NB4 (cell line): ENCODE data around the gene ASNSD1.
"Not testable (repeated sequence)": the region's sequence is repeated elsewhere in the genome, so short reads cannot be mapped to it uniquely, and the experiment has no call there.

Experiments used
- DNase-seq: peaks from one replicate; pipeline ENCODE4 v3.0.0; 2010; ENCODE audit warnings: low read depth
- H3K4me3 ChIP-seq: one replicate; pipeline ENCODE4 v1.5.1; 2011; ENCODE audit warnings: mild to moderate bottlenecking, low read depth, low read length, moderate library complexity
- MYC ChIP-seq: IDR thresholded peaks from 2 replicates; pipeline ENCODE4 v1.6.1; 2011; ENCODE audit warnings: low read depth, low read length
- POLR2A ChIP-seq: IDR thresholded peaks from 2 replicates; pipeline ENCODE4 v1.6.1; 2011; ENCODE audit warnings: mild to moderate bottlenecking; ENCODE audit not compliant: insufficient read length; ENCODE audit errors: extremely low read depth
- TF ChIP-seq, protein P1 (sequence below): IDR thresholded peaks from 2 replicates; pipeline ENCODE4 v1.6.1; 2011; ENCODE audit warnings: low read depth, low read length
- TF ChIP-seq, protein P2 (sequence below): IDR thresholded peaks from one replicate; pipeline ENCODE4 v1.5.1; 2012; ENCODE audit warnings: low read depth, low read length

Gene ASNSD1

DNA sequence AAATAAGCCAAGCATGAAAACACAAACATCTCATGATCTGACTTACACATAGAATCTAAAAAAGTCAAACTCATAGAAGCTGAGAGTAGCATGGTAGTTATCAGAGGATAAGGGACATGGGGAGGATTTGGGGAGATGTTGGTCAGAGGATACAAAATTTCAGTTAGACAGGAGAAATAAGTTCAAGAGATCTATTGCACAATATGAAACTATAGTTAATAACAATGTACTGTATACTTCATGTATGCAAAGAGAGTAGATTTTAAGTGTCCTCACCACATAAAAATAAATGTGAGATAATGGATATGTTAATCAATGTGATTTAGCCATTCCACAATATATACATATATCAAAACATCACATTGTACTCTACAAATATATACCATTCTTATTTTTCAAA, 10.0 kb upstream of the ASNSD1 start:
- TF ChIP-seq, protein P1, sequence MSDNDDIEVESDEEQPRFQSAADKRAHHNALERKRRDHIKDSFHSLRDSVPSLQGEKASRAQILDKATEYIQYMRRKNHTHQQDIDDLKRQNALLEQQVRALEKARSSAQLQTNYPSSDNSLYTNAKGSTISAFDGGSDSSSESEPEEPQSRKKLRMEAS, result no peak
- TF ChIP-seq, protein P2, sequence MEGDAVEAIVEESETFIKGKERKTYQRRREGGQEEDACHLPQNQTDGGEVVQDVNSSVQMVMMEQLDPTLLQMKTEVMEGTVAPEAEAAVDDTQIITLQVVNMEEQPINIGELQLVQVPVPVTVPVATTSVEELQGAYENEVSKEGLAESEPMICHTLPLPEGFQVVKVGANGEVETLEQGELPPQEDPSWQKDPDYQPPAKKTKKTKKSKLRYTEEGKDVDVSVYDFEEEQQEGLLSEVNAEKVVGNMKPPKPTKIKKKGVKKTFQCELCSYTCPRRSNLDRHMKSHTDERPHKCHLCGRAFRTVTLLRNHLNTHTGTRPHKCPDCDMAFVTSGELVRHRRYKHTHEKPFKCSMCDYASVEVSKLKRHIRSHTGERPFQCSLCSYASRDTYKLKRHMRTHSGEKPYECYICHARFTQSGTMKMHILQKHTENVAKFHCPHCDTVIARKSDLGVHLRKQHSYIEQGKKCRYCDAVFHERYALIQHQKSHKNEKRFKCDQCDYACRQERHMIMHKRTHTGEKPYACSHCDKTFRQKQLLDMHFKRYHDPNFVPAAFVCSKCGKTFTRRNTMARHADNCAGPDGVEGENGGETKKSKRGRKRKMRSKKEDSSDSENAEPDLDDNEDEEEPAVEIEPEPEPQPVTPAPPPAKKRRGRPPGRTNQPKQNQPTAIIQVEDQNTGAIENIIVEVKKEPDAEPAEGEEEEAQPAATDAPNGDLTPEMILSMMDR, result no peak
- TF ChIP-seq MYC, result no peak
- TF ChIP-seq POLR2A, result no peak
- no peak overlapping the region for H3K4me3 ChIP-seq
- DNase-seq, result no peak

DNA sequence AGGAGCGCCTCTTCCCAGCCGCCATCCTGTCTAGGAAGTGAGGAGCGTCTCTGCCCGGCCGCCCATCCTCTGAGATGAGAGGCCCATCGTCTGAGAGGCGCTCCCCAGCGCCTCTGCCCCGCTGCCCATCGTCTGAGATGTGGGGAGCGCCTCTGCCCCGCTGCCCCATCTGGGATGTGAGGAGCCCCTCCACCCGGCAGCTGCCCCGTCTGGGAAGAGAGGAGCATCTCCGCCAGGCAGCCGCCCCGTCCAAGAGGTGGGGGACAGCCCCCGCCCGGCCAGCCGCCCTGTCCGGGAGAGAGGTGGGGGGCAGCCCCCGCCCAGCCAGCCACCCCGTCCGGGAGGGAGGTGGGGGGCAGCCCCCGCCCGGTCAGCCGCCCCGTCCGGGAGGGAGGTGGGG, 7.8 kb upstream of the ASNSD1 start:
- not testable (repeated sequence) for H3K4me3 ChIP-seq, DNase-seq

DNA sequence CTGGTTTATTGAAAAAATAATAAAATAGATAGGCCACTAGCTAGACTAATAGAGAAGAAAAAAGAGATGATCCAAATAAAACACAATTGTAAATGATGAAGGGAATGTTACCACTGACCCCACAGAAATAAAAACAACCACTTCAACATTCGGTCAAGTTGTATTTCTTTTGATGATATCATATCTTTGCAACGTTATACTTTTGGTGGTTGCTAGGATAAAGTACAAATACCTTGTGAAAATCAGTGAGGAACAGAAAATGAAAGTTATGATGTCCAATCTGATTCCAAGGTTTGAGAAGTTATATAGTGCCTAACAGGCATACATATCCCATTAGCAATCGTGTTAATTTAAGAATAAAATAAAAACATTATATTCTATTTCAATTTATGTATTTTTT, 6.6 kb upstream of the ASNSD1 start:
- no peak overlapping the region for H3K4me3 ChIP-seq
- TF ChIP-seq, protein P2, result no peak
- TF ChIP-seq, protein P1, result no peak
- DNase-seq, result no peak

DNA sequence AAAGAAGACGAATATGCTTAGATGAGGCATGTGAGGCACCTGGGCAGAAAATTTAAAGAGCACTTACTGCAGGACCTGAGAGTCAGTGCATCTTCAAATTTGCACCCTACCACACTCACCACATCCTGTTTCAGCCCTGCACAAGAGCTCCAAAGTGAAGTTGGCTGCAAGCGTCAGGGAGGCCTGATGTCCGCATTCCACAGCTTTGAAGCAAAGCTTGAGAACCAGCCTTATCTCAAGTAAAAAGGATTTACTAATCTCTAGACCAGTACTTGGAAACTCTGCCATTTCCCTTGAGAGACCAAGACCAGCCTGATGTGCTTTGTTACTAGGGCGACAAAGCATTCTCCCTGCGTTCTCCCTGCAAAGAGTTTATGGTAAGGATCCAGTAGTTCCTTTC, 3.4 kb upstream of the ASNSD1 start:
- peak; percentile 68 for DNase-seq
- TF ChIP-seq, protein P1, result no peak
- TF ChIP-seq MYC (no peak), POLR2A (no peak)
- TF ChIP-seq, protein P2, result no peak
- no peak overlapping the region for H3K4me3 ChIP-seq

DNA sequence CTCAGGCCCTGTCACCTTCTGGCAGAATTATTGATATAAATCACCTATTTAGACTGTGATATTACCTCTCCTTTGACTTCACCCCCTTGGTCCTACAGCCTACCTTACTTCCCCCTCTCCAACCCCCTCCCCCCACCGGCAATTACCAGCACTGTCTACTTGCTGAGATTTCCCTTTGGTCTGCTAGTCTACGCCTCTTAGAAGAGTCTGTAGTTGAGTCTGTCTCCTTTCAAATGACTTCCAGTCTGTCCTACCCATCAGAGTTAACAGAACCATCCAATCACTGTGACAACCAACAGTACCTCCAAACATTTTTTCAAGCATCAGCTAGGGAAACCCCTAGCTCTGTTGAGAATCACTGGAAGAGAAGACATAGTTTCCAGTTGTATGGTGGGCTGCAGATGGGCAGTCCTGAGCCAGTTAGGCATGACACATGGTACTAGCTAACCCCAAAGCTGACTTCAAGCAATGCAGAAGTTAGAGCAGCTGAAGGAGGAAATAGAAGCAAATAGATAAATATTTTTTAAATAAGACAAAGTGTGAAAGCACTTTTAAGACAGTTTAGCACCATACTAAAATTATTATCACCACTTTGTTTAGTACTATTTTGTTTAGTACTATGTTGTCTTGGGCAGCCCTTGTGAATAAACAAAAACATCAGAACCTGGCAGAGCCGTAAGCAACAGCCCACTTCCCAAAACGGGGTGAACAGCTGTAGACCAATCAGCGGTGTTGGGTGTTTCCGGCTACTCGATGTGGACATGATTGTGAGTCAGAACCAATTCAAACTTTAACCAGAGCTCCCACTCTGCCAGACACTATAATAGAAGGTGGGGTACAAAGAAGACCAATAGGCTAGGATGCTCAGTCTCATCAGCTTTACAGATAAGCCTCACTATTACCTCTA, 2.7 kb upstream of the ASNSD1 start:
- peak; percentile 57 for DNase-seq
- no peak overlapping the region for H3K4me3 ChIP-seq
- TF ChIP-seq, protein P1, result no peak
- no peak for TF ChIP-seq MYC
- TF ChIP-seq POLR2A, result no peak
- TF ChIP-seq, protein P2, result no peak

DNA sequence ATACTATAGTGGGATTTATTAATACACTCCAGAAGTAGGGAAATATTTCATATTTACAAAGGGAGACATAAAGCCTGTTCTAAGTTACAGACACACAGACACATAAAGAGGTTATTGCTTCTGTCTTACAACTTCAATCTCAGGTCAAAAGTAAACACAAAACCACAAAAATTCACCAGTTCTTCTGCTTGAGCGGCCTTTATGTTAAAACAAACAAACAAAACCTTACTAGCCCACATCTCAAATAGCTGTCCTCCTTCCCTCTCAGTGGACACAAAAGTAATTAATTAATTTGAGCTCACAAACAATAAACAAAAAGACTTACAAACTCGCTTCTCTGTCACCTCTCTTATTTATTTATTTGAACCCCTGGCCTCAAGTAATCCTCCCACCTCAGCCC, 1.5 kb upstream of the ASNSD1 start:
- H3K4me3 ChIP-seq, result no peak overlapping the region
- DNase-seq, result no peak
- TF ChIP-seq POLR2A, result no peak
- TF ChIP-seq, protein P2, result no peak
- TF ChIP-seq MYC, result no peak
- TF ChIP-seq, protein P1, result no peak
